LNCaP clone FGC (cell line): Measurements from ENCODE around the gene CREB5.

Experiments used
- DNase-seq: peaks from one replicate; pipeline ENCODE4 v3.0.0-alpha.2; 2011; ENCODE audit warnings: low read depth
- H3K4me3 ChIP-seq: 2 replicates; pipeline ENCODE4 v1.5.1; 2011; ENCODE audit warnings: mild to moderate bottlenecking, low read depth, low read length, control low read depth
- TF ChIP-seq, protein P1 (sequence below): IDR thresholded peaks from 2 replicates; pipeline ENCODE4 v1.5.1; 2012; ENCODE audit warnings: mild to moderate bottlenecking; ENCODE audit not compliant: control insufficient read depth, insufficient read depth; ENCODE audit errors: extremely low read depth

Gene CREB5

DNA sequence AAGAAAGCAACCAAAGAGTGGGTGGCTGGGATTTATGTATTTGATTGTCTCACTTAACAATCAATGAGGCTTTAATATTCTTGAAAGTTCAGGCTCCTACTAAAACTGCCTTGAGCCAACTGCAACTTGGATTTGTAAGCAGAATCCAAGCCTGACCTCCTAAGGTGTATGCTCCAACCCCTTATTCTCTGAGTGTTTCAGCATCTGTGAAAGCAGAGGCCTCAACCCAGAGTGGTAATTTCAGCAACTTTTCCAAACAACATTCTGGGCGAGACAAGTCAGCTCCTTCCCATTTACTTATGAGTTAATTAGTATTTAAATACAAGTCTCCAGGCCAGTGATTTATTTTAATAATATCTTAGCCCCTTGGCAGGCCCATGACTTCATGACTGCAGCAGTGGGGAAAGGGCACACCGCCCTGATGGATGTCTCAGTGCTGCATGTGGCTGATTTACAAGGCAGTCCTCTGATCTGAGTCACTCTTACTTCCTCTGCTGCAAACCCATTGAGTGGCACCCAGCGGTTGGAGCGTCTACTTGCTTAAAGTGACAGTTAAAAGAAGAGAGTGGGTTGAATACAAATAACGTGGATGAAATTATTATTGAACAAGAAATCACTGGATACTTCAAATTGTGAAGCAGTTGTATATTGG is 336.7 kb downstream of the CREB5 start:
- TF ChIP-seq, protein P1, sequence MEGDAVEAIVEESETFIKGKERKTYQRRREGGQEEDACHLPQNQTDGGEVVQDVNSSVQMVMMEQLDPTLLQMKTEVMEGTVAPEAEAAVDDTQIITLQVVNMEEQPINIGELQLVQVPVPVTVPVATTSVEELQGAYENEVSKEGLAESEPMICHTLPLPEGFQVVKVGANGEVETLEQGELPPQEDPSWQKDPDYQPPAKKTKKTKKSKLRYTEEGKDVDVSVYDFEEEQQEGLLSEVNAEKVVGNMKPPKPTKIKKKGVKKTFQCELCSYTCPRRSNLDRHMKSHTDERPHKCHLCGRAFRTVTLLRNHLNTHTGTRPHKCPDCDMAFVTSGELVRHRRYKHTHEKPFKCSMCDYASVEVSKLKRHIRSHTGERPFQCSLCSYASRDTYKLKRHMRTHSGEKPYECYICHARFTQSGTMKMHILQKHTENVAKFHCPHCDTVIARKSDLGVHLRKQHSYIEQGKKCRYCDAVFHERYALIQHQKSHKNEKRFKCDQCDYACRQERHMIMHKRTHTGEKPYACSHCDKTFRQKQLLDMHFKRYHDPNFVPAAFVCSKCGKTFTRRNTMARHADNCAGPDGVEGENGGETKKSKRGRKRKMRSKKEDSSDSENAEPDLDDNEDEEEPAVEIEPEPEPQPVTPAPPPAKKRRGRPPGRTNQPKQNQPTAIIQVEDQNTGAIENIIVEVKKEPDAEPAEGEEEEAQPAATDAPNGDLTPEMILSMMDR: no peak
- H3K4me3 ChIP-seq: no peak overlapping the region
- DNase-seq: no peak

DNA sequence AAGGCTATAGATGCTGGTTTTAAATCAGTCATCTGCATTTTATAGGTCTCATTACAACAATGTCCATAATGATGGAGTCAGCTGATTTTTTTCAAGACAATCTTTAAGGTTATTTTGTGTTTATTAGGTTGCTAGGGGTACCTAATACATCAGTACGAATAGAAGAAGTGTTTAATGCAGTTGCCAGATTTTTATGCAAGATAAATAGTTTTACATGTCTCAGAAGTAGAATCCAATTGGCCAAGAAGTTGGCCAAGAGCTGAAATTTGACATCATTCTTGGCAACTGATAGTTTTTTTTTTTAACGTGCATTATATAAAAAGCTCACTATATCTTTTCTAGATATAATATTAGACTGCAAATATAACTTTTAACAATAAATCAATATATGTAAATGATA is 337.3 kb downstream of the CREB5 start:
- TF ChIP-seq, protein P1: no peak
- DNase-seq: no peak
- no peak overlapping the region for H3K4me3 ChIP-seq

DNA sequence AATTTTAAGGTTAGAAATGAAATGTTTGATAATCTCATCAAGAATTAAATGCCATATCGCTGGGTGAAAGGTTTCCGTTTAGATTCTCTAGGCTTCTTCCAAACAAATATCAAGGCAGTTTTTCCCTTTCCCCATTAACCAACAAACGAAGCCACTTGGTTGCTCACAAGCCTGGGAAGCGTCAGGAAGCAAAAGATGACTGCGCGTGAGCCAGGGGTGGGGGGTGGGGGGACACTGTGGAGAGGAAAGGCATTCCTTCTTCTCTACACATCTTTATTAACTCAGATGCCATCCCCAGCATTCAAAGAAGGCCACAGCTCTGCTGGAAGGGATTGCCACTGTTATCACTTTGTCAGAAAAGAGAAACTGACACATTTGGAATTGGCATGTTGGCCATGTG is 338.7 kb downstream of the CREB5 start:
- H3K4me3 ChIP-seq: no peak overlapping the region
- TF ChIP-seq, protein P1: no peak
- no peak for DNase-seq

DNA sequence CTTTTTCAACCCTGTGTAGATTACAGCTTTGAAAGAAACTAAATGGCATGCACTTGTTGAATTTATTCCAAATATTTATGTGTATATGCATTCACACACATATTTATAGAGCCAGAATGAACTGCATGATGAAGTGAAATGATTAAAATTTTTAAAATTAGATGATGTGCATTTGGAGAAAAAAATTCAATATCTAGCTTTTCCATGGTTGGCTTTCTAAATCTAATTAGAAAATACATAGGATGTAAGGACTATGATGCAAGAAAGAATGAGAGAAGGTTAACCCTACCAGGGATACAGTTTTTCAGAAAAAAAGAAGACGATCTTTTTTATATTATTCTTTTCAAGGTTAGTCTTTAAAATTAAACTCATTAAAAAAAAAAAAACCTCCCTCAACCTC is 341.3 kb downstream of the CREB5 start:
- no peak overlapping the region for H3K4me3 ChIP-seq
- DNase-seq: no peak
- TF ChIP-seq, protein P1: no peak

DNA sequence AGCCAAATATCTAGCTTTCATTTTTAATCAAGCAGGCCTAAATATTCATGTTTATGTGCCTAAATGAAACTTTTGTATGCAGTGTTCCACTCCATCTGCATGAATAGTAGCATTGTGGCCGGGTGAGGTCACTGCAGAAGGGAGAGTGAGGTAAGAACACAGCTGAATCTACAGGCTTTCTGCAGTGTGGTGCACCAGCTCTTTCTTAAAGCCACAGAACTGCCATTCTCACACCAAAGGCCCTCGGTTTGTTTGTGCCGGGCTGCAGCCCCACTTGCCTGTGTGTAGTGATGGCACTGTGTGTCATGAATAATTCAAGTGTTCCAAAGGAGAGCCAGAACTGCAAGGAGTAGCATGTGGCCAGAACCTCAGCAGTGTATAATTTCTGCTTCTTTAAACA is 341.7 kb downstream of the CREB5 start:
- DNase-seq: no peak
- TF ChIP-seq, protein P1: peak; percentile 31; the same call in 1 of the 2 replicates
- H3K4me3 ChIP-seq: no peak overlapping the region

DNA sequence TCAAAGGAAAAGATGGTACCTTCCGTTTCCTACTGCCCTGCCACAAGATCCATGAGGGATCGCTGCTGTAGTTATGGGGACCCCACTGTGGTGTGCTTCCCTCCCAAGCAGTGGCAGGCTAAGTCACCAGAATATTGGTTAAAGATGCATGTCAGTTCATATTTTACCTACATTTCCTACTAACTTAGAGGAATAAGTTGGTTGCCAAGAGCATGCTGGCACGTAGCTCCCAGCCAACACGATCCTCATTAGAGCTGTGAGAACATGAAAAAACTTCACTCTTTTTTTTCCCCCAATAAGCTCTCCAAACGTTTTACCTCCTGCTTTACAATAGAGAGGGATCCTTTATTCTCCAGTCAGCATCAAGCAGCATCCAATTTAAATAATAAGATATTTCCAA is 342.1 kb downstream of the CREB5 start:
- TF ChIP-seq, protein P1: no peak
- DNase-seq: no peak

DNA sequence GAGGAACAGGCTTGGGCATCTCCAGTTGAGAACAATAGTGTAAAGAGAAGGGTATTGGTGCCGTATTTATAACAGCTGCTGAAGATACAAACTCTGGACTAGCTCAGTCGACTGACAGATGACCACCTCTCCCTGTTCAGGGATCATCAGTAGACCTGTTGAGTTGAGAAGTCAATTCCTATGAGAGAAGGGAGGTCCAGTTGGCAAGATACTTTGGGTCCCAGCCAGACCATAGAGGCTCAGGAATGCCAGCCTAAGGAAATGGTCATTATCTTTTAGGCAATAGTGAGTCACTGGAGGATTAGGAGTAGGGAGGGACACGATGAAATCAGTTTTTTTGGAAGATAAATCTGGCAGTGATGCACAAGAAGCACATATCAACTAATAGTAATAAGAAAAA is 342.9 kb downstream of the CREB5 start:
- no peak overlapping the region for H3K4me3 ChIP-seq
- TF ChIP-seq, protein P1: no peak
- no peak for DNase-seq

More for the DNA sequence above, 342.1 kb downstream of the CREB5 start:
- H3K4me3 ChIP-seq: no peak overlapping the region
